IPS DF 4.7 (cell line): ENCODE measurements around the gene ACVR1.

Experiments
- DNase-seq: peaks from one replicate; pipeline ENCODE4 v3.0.0-alpha.2; 2013; ENCODE audit warnings: low spot score; ENCODE audit errors: extremely low read depth

The ACVR1 gene

GRCh38 chr2:157856187-157856515 is 20.0 kb downstream of the ACVR1 start:
- DNase-seq, result no peak

GRCh38 chr2:157853820-157854219 is 22.3 kb downstream of the ACVR1 start:
- DNase-seq, result no peak

GRCh38 chr2:157853211-157853610 is 22.9 kb downstream of the ACVR1 start:
- no peak for DNase-seq

- no peak for DNase-seq
These were observed 26.5 kb downstream of the ACVR1 start for GRCh38 chr2:157849591-157849990.

GRCh38 chr2:157848213-157848612 is 27.9 kb downstream of the ACVR1 start:
- DNase-seq, result no peak

- no peak for DNase-seq
These were observed 31.0 kb downstream of the ACVR1 start for GRCh38 chr2:157845081-157845480.

GRCh38 chr2:157843935-157844334 is 32.2 kb downstream of the ACVR1 start:
- no peak for DNase-seq

GRCh38 chr2:157843081-157843480 is 33.0 kb downstream of the ACVR1 start:
- DNase-seq, result no peak

- DNase-seq, result no peak
These were observed 33.8 kb downstream of the ACVR1 start for GRCh38 chr2:157842106-157842879.

- no peak for DNase-seq
These were observed 34.6 kb downstream of the ACVR1 start for GRCh38 chr2:157841485-157841884.

GRCh38 chr2:157840568-157841156 is 35.5 kb downstream of the ACVR1 start:
- DNase-seq, result no peak

GRCh38 chr2:157839822-157840221 is 36.3 kb downstream of the ACVR1 start:
- DNase-seq, result no peak

- peak; percentile 87 for DNase-seq
These were observed 36.8 kb downstream of the ACVR1 start for GRCh38 chr2:157839162-157839801.

GRCh38 chr2:157838442-157839161 is 37.5 kb downstream of the ACVR1 start:
- DNase-seq, result no peak

GRCh38 chr2:157837851-157838441 is 38.2 kb downstream of the ACVR1 start:
- no peak for DNase-seq

GRCh38 chr2:157836531-157836930 is 39.6 kb downstream of the ACVR1 start:
- DNase-seq, result no peak

- no peak for DNase-seq
These were observed 40.7 kb downstream of the ACVR1 start for GRCh38 chr2:157835425-157835824.

- DNase-seq, result no peak
These were observed 41.1 kb downstream of the ACVR1 start for GRCh38 chr2:157835006-157835405.

GRCh38 chr2:157833721-157834120 is 42.4 kb downstream of the ACVR1 start:
- no peak for DNase-seq

GRCh38 chr2:157831573-157832315 is 44.4 kb downstream of the ACVR1 start:
- DNase-seq, result no peak
